HEK293T (cell line): ENCODE data around the gene NCSTN.

Experiments used
- ARNT ChIP-seq: fragments of 450-650 bp; IDR thresholded peaks from 2 replicates; pipeline ENCODE4 v1.6.1; 2017; ENCODE audit warnings: mild to moderate bottlenecking
- BHLHE40 ChIP-seq: fragments of 450-650 bp; IDR thresholded peaks from 2 replicates; pipeline ENCODE4 v1.6.1; 2016; ENCODE audit warnings: mild to moderate bottlenecking, moderate library complexity, borderline replicate concordance
- ELF4 ChIP-seq: fragments of 450-650 bp; IDR thresholded peaks from 2 replicates; pipeline ENCODE4 v1.6.1; 2017; ENCODE audit warnings: antibody characterized with exemption
- FOXK2 ChIP-seq: fragments of 450-650 bp; IDR thresholded peaks from 2 replicates; pipeline ENCODE4 v1.6.1; 2016; ENCODE audit warnings: mild to moderate bottlenecking
- HDGF ChIP-seq: fragments of 450-650 bp; IDR thresholded peaks from 2 replicates; pipeline ENCODE4 v1.6.1; 2017; ENCODE audit warnings: antibody characterized with exemption, borderline replicate concordance
- L3MBTL2 ChIP-seq: fragments of 450-650 bp; conservative IDR thresholded peaks from 2 replicates; pipeline ENCODE4 v1.6.1; 2016; ENCODE audit warnings: mild to moderate bottlenecking
- NFRKB ChIP-seq: fragments of 450-650 bp; IDR thresholded peaks from 2 replicates; pipeline ENCODE4 v1.6.1; 2016; ENCODE audit warnings: mild to moderate bottlenecking, moderate library complexity
- PKNOX1 ChIP-seq: fragments of 450-650 bp; IDR thresholded peaks from 2 replicates; pipeline ENCODE4 v1.6.1; 2016
- SP1 ChIP-seq: fragments of 450-650 bp; IDR thresholded peaks from 2 replicates; pipeline ENCODE4 v1.6.1; 2017
- SUZ12 ChIP-seq: fragments of 450-650 bp; IDR thresholded peaks from 2 replicates; pipeline ENCODE4 v1.6.1; 2016; ENCODE audit warnings: mild to moderate bottlenecking
- TARDBP ChIP-seq: fragments of 450-650 bp; IDR thresholded peaks from 2 replicates; pipeline ENCODE4 v1.6.1; 2016
- ZNF384 ChIP-seq: fragments of 450-650 bp; IDR thresholded peaks from 2 replicates; pipeline ENCODE4 v1.6.1; 2016

GRCh38 chr1:160374306-160375110 is 31.3 kb downstream of the NCSTN start:
- TF ChIP-seq ELF4 (no peak), SP1 (no peak), SUZ12 (no peak), L3MBTL2 (no peak), FOXK2 (no peak), PKNOX1 (no peak), BHLHE40 (no peak), TARDBP (no peak), ARNT (no peak), ZNF384 (no peak), NFRKB (no peak), HDGF (no peak)
